ENCODE results near the gene ZDHHC7. TPM values are rescaled to one million over a fixed set of nuclear protein-coding genes. Genes with fewer than 3 reads are reported as not detected.
A peak's percentile ranks its signal among the peaks of the same experiment; 100 is the strongest.

Gene ZDHHC7, protein sequence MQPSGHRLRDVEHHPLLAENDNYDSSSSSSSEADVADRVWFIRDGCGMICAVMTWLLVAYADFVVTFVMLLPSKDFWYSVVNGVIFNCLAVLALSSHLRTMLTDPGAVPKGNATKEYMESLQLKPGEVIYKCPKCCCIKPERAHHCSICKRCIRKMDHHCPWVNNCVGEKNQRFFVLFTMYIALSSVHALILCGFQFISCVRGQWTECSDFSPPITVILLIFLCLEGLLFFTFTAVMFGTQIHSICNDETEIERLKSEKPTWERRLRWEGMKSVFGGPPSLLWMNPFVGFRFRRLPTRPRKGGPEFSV
- total RNA-seq (2021), result 39.1 and 44.0 TPM in 2 replicates
- long read RNA-seq, transcript ZDHHC7-201 (8 exons, 3,442 nt), result major isoform, 5 of 25 reads
- long read RNA-seq, partial matches to known transcripts, result 10 of 25 reads
- long read RNA-seq, other reads (novel, unspliced or antisense), result 6 of 25 reads

GRCh38 chr16:85010931-85011845, at the start of gene ZDHHC7:
Gene ZDHHC7, minus strand, starts transcription at chr16:85011535. Its CDS starts 20,917 bp downstream, at chr16:84990618.
- Histone ChIP-seq H3K23ac (ENCODE audit: insufficient read length, low read depth, low read length) (no peak within 1 kb of the TSS), H3K23me2 (ENCODE audit: insufficient read length, low read depth, low read length, poor library complexity, severe bottlenecking) (peaks cover 7% of the 10 kb centered on the region), H2AFZ (ENCODE audit: low read length) (no peak within 1 kb of the TSS), H4K8ac (replicated peaks; ENCODE audit: insufficient read length, low read depth, low read length) (no peak within 1 kb of the TSS), H2BK5ac (ENCODE audit: insufficient read length, low read length) (peak within 1 kb of the TSS; percentile 62), H3K4ac (ENCODE audit: low read depth, low read length) (no peak within 1 kb of the TSS), H3K4me1 (ENCODE audit: insufficient read depth, low read length) (peaks cover 3% of the 10 kb centered on the region; the same call in 1 of the 2 replicates), H3K79me2 (ENCODE audit: insufficient read depth, low read length) (peaks cover 14% of the 10 kb centered on the region; the same call in 1 of the 2 replicates), H3K4me2 (ENCODE audit: insufficient read depth, insufficient read length, low read length) (peak within 1 kb of the TSS; percentile 97), H4K20me1 (ENCODE audit: control insufficient read depth, insufficient read depth, insufficient read length) (no peaks in the 10 kb centered on the region), H3T11ph (ENCODE audit: low read length) (no peak within 1 kb of the TSS), H2AK5ac (ENCODE audit: insufficient read length, low read length) (no peak within 1 kb of the TSS), H3K56ac (ENCODE audit: insufficient read length, low read depth, low read length) (no peak within 1 kb of the TSS), H2BK20ac (ENCODE audit: low read depth, low read length, poor library complexity, severe bottlenecking) (no peak within 1 kb of the TSS), H4K91ac (ENCODE audit: insufficient read length, low read depth, low read length) (no peak within 1 kb of the TSS), H3K9ac (ENCODE audit: extremely low read depth, insufficient read length, low read length) (peak within 1 kb of the TSS; percentile 81), H4K5ac (ENCODE audit: insufficient read length, low read depth, low read length) (no peak within 1 kb of the TSS), H3K14ac (ENCODE audit: insufficient read depth, low read length) (peak within 1 kb of the TSS; percentile 73), H3K79me1 (ENCODE audit: insufficient read depth, low read depth, low read length, poor library complexity, severe bottlenecking) (peaks cover 7% of the 10 kb centered on the region), H3K27me3 (ENCODE audit: insufficient read depth, low read length) (no peaks in the 10 kb centered on the region), H2BK12ac (ENCODE audit: insufficient read length, low read depth, low read length) (no peak within 1 kb of the TSS), H2BK15ac (ENCODE audit: low read depth, low read length) (no peak within 1 kb of the TSS), H3K27ac (ENCODE audit: insufficient read length, low read depth, low read length) (peak within 1 kb of the TSS; percentile 28), H2BK120ac (ENCODE audit: low read depth, low read length, poor library complexity, severe bottlenecking) (no peak within 1 kb of the TSS), H3K9me3 (ENCODE audit: control insufficient read depth, low read depth, low read length) (no peaks in the 10 kb centered on the region), H3K18ac (ENCODE audit: insufficient read length, low read depth, low read length) (peak within 1 kb of the TSS; percentile 76)
- WGBS (ENCODE audit: extremely low coverage, insufficient read length, low lambda C conversion rate), result no CpG with 5 or more reads among the region's 86 CpGs
- Mint-ChIP-seq H3K27ac (peak within 1 kb of the TSS; percentile 99), H3K4me1 (peaks cover 7 to 11% of the 10 kb centered on the region in 2 experiments), H3K27me3 (ENCODE audit: low read depth) (no peaks in the 10 kb centered on the region; the same call in none of the 2 replicates), H3K4me3 (peak within 1 kb of the TSS; percentile 98), H3K36me3 (ENCODE audit: insufficient read depth in 1 of 3, low read depth in 3 of 3) (peaks cover 0 to 2% (median 0%) of the 10 kb centered on the region in 3 experiments; a peak in 2 of 7 replicates), H3K9me3 (no peaks in the 10 kb centered on the region)
- peak; percentile 14; the same call in 1 of the 3 replicates for TF ChIP-seq CTCF (conservative IDR thresholded peaks at IDR 0.05)
- peak; percentile 84 for DNase-seq

All from H9 (cell line).